HG02798 (cell line): Measurements from ENCODE around the gene SBF2.

ENCODE experiments used
- ATAC-seq: cut with Tn5 transposase; IDR thresholded peaks from one replicate; pipeline ENCODE4 v1.9.1; 2021; ENCODE audit warnings: mild to moderate bottlenecking; ENCODE audit not compliant: unreplicated experiment, poor library complexity

Gene SBF2

DNA sequence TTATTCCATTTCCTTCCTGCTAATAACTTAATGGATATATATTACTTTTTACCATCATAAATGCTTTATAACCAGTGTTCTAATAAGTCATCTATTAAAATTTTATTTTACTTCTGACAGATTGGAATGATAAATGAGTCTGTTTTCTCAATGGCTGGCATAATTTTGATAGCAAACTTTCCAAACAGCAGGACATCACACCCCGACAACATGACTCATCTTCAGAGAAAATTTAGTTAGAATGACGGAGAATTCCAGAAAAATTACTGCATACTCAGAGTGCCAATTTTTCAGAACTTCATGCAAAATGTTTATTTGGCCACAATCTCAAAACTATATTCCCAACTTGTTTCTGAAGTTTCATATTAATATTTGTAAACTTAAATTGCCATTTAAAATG is 455.8 kb downstream of the SBF2 start:
- no peak for ATAC-seq

DNA sequence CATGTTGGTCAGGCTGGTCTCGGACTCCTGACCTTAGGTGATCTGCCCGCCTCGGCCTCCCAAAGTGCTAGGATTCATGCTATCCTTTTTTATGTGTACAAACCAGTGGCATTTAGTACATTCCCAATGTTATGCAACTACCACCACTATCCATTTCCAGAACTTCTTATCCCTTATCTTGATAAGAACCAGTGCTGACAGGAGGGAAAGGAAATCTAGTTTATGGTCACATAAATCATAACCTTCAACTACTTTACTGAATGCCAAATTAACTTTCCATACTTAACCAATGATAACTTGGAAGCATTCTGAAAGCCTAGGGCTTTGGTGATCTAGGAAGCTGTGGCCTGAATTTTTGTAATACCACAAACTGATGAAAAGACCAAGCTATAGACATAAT is 459.7 kb downstream of the SBF2 start:
- no peak for ATAC-seq

DNA sequence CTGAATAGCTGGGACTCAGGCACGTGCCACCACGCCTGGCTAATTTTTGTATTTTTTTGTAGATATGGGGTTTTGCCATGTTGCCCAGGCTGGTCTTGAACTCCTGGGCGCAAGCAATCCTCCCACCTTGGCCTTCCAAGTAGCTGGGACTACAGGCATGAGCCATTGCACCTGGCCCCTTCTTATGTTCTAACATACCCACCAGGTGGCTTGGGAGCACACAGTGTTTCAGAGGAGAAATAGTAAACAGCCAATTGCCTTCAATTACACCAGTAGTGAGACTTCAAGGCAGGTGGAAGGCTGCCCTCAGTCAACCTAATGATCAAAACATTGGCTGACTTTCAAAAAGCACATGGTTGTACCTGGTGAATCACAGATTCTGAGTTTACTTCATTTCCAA is 462.9 kb downstream of the SBF2 start:
- no peak for ATAC-seq

DNA sequence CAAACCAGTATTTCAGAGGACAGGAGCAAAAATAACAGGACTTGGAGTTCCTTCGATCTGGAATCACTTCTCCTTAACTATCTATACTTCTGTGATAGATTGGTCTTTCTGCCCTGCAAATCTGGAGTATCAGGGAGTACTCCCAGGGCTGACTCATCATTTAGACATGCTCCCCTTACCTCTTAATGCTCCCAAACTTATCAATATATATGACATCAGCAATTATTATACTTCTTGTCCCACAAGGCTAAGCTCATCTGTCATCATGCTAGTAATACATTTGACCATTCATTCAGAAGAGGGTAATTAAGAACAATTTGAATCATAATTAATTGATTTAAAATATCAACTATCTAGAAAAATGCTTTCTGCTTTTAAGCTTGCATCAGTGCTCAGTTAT is 466.3 kb downstream of the SBF2 start:
- ATAC-seq = no peak

DNA sequence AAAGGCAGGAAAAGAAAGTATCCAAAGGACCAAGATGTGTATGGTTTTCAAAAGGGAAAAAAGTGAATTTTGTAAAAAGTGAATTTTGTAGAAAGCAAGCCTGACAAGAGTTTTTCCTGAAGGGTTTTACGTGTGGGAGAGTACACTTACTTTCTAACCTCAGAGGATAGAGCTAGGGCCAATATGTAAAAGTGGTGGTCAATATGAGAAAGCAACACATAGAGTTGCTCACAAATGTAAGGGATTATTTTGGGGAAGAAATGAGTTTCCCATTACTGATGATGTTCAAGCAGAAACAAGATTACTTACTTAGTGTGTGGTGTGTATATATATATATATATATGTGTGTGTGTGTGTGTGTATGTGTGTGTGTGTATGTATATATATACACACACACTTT is 467.6 kb downstream of the SBF2 start:
- peak; percentile 34 for ATAC-seq

DNA sequence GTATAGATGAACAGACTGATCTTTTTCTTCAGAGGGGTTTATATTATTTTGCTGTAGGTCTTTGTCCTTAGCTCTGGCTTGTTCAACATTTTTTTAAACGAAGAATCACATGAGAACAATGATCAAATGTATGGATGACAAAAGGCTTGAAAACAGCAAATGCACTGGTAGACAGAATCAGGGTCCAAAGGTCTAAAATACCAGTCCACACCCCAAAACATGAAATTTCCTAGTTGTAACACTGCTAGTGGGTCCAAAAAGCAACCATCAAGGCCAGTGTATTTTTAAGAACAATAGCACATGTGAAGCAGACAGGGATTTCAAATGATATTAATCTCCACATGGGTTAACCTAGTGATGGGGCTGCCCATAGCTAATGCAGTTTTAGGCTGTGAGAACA is 468.1 kb downstream of the SBF2 start:
- no peak for ATAC-seq

DNA sequence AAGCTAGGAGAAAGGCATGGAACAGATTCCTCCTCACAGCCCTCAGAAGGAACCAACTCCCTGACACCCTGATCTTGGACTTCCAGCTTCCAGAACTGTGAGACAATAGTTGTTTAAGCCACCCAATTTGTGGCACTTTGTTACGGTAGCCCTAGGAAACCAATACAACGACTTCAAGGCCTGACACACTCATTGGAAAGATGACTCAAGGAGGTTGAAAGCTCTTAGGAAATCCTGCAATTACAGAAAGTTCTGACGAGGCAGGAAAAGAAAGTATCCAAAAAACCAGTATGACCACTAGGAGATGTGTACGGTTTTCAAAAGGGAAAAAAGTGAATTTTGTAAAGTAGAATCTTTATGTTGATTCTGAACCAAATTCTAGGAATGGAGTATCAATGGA is 468.7 kb downstream of the SBF2 start:
- no peak for ATAC-seq

DNA sequence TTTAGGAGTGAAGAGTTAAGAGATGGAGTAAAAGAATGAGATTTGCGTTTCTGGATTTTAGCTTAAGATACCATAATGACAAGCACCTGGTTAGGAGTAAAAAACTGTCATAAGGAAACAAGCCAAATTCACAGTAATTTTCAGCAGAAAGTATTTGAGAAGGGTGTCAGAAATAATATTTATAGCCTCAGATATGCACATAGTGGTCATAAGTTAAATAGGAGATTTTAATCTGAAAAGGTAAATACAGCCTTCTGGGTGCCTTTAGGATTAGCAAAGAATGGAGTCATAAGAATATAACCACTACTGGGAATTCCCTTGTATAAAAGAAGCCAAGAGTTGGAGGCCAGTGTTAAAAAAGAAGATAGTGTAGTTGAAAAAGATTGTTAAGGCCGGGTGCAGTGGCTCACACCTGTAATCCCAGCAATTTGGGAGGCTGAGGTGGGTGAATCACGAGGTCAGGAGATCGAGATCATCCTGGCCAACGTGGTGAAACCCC is 470.1 kb downstream of the SBF2 start:
- no peak for ATAC-seq

DNA sequence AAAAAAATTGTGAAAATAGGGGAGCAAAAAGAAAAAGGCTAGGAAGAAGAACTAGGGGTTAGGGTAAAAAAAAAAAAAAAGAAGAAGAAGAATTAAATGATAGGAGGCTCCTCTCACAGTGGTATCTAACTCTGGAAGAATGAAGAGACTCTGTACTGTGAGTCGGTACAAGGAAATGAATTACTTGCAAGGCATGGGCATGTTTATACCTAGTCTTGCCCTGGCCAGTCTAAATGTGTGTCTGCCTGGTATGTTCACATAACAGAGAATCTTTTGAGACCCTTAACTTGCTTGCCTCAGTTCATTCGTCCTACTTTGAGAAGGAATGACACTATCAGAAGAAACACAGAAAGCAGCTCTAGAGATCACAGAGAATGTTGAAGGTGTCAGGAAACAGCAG is 470.6 kb downstream of the SBF2 start:
- no peak for ATAC-seq

DNA sequence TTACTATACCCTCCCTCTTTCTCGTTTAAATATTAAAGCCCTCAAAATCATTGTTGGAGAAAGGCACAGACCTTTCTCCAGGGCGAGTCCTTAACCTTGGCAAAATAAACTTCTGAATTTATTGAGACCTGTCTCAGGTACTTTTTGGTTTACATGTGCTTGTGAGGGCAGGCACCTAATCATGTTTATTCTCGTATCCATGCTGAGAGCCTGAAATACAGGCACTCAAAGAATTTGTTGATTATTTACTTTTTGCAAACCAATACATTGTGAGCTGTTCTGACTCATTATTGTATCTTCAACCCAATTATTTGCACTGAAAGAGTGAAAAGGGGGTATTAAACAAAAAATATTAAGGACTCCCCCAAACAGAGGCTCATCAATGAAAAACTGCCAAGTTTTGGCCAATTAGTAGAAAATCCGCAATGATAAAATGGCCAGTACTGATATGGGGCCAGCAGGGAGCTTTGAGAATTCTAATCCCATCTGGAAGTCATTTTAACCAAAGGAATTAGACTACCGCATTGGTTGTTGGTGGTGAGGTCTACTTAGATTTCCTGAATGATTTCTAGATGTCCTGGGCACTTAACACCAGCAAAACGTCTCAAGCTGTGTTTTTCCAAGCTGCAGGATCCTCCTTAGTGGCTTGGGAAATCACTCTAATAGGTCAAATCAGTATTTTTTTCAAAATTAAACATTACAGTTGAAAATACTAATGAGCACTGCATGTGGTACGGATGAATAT is 472.8 kb downstream of the SBF2 start:
- ATAC-seq = no peak

DNA sequence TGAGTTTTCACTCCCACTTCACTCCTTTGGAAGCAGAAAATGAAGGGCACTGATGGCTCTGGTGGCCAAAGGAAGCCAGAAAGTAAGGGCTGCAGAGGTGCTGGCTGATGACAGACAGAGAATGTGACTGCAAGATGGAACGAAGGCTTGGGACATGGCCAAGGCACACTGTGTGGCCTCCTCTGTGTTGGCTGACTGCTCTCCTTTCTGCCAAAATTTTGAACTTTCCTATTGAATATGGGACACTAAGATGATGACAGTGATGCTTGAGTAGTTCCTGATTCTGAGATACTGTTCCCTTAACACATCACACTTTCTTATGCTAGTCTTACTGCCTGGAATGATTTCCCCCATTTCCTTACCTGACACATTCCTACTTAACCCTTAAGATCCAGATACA is 473.8 kb downstream of the SBF2 start:
- ATAC-seq = no peak

DNA sequence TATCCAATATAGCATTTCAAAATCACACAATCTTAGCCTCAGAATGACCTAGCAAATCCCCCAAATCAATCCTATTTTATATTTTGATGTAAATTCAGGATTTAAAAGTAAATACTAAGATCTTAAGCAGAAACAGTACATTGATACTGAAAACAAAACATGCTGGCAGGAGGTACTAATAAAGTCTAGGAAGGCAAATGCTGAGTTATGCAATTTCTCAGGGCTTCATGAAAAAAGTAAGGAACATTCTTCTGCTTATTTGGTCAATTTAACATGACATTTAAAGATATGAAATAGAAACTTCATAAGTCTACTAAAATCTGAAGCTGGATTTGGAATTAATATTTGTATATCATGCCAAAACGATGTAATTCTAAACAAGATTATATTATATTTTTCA is 476.8 kb downstream of the SBF2 start:
- no peak for ATAC-seq

DNA sequence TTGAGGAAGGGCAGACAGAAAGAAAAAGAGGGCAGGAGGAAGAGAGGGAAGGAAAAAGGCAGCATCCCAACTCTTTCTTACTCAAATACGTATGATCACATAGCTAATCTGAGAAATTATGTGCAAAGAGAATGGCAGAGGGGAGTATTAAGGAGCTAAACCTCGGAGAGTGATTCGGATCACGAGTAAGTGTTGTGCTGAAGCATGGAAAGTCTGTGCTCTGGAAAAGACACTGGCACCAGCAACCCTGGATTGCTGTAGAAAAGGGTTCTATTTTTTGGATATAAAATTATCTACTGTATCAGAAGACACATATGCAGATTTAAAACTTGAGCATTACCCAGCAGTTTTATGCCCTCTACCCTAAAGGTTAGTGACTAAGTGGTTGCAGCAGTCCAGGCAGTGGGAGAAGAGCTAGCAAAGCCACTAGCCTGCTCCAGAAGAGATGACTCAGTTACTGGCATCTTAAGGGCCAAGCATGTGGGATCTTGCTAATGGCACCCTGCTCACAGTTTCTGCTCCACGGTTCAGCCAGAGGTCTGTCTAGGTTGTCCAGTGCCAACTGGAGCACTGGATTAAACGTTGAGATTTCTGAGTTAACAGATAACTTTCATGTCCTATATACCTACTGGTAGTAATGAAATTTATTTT is 478.4 kb downstream of the SBF2 start:
- no peak for ATAC-seq

DNA sequence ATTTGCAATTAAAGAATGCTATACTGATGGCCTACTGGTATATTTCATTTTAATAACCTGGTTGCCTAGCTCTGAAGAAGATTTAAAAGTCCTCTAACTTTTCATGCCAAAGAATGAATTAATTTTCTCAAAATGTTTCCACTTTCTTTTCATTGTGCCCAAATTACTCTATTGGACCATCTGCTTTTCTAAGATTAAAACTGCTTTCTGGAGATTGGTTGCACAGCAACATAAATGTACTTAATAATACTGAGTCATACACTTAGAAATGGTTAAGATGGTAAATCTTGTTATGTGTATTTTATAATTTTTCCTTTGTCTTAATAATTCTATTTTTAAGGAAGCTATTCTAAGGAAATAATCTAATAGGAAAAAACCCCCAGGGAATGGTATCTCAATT is 479.9 kb downstream of the SBF2 start:
- no peak for ATAC-seq

DNA sequence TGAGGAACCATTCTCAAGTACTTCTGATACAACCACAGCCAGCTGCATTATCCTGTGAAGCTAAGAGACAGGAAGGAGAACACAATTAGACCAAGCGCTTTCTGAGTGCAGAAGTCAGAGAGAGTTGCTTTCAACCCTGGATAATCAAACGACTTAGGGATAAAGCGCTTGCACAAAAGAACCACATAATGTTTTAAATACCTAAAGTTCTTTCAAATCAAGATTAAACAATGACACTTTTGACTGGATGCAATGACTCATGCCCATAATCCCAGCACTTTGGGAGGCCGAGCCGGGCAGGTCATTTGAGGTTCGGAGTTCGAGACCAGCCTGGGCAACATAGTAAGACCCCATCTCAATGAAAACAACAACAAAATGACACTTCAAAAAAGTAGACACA is 485.1 kb downstream of the SBF2 start:
- ATAC-seq = no peak

DNA sequence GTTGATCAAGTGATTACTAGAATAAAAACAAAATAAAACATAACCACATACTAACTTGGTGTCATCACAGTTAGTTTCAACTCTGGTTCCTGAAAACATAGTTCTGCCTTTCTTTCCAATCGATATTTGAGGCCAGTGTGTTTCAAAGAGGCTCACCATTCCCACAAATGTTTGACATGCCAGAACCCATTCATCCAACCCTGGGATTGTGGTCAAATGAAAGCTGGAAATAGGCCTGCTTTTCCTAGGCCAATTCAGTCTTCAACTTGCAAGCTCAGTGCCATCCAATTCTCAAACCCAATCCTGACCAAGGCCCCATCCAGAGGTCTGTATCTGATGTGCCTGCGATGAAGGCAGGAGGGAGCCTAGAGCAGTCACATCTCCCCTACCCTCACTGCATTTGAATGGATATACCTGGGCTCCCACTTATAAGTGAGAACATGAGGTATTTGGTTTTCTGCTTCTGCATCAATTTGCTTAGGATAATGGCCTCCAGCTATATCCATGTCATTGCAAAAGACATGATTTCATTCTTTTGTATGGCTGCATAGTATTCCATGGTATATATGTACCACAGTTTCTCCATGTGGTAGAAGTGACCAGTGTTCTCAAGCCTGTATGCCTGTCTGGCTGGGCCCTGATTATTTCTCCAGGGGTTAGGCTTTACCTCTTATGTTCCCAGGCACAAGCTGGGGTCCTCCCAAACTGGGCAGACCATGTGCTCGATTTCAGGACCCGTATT is 486.9 kb downstream of the SBF2 start:
- ATAC-seq = no peak

DNA sequence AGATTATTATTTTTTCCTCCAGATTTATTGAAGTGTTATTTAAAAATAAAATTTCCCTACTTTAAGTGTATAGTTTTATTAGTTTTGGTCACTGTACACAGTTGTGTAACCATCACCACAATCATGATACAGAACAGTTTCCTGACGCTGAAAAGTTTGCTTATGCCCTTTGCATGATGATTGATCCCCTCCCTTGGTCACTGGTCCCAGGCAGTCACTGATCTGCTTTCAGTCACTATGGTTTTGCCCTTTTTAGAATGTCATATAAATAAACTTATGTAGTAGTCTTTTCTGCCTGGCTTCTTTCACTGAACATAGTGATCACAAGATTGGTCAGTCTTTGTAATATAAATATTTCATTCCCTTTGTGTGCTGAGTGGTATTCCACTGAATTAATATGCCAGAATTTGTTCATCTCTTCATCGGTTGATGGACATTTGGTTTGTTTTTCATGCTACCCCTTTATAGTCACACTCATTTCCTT is 489.6 kb downstream of the SBF2 start:
- ATAC-seq = no peak

DNA sequence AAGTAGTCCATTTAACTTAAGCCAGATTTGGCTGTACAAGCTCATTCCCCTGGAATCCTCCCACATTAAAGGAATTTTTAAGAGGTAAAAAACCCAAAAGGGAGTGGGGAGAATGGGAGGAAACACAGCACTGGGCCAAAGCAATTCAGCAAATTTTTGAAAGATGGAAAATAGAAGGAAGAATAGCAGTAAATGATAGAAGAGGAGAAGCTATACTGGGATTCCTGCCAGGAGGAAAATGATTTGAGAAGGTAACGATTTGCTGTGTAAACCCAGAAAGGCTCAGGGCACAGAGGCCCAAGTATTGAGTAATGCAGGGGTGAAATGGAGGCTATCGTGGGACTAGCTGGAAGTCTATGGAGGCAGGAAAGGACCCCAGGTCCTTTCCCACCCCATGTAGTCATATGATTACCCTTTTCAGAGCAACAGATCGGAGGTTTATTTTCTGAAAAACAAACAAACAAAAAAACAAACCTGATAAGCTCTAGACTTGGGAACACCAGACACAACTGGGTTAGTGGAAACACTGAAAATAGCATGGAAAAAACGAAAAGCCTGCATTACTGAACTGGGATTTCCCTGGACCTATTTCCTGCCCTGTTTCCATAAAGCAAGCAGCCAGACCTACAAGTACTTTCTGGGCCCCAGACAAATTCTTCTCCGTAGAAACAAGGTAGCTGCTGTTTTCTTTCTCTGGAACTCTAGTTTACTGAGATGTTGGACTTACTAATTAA is 490.2 kb downstream of the SBF2 start:
- ATAC-seq = no peak

DNA sequence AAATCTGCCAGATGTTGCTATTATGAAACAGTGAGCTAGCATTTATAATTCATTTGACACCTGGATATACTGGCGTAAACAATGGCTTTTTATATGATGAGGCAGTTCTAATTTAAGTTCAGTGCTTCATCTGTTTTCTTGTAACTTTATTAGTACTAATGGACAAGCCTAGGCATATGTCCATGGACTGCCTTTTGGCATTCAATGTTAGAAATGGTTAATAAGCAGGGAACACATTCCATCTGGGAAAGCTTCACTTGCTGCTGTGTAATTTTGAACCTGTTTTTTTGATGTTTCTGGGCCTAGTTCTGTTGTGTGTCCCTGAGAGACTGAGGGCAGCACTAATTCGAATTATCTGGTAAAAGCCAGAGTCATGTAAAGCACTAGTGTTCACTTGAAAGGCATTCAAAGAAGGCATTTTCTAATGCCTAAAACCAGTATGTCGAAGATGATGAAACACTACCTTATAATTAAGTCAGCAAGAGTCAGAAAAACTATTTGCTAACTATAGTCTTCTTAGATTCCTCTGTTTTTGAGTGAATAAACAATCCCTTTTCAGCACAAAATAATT is 491.6 kb downstream of the SBF2 start:
- ATAC-seq = no peak

DNA sequence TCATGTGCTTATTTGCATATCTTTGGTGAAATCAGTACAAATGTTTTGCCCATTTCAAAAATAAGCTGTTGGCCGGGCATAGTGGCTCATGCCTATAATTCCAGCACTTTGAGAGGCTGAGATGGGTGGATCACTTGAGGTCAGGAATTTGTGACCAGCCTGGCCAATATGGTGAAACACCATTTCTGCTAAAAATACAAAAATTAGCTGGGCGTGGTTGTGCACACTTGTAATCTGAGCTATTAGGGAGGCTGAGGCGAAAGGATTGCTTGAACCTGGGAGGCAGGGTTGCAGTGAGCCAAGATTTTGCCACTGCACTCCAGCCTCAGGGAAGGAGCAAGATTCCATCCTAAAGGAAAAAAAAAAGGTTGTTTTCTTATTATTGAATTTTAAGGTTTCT is 494.1 kb downstream of the SBF2 start:
- ATAC-seq = no peak
